H1 (cell line): ENCODE data around the gene ADCY7.

Experiments used
- ASH2L ChIP-seq: fragments of 200-600, 300-600 bp; sonication (generic); IDR thresholded peaks from one replicate; pipeline ENCODE4 v1.7.1; 2017; ENCODE audit warnings: low read length
- CBX5 ChIP-seq: fragments of 300-800, 300-1000 bp; sonication (generic); IDR thresholded peaks from 2 replicates; pipeline ENCODE4 v1.7.1; 2016; ENCODE audit warnings: antibody characterized with exemption, low read length, low read depth
- CEBPB ChIP-seq: IDR thresholded peaks from 2 replicates; pipeline ENCODE4 v1.6.1; 2012; ENCODE audit warnings: low read depth, low read length
- EGR1 ChIP-seq: IDR thresholded peaks from 2 replicates; pipeline ENCODE4 v1.6.1; 2011; ENCODE audit warnings: low read depth, low read length, borderline replicate concordance
- RAD21 ChIP-seq, 2 experiments: IDR thresholded peaks in 1 of 2; conservative IDR thresholded peaks in 1 of 2; 2 replicates each; pipeline ENCODE4 v1.6.1; 2011; ENCODE audit warnings: low read depth in 2 of 2, low read length in 2 of 2, improper control_type of control experiment in 1 of 2, inconsistent platforms in 1 of 2, mild to moderate bottlenecking in 1 of 2, moderate library complexity in 1 of 2
- TF ChIP-seq, protein P1 (sequence below), 3 experiments: IDR thresholded peaks; 1 replicate in 2 of 3; 2 replicates in 1 of 3; pipeline versions ENCODE4 v1.5.1 to v1.6.1; 2011; ENCODE audit warnings: low read length in 3 of 3, mild to moderate bottlenecking in 3 of 3, inconsistent platforms in 2 of 3, low read depth in 1 of 3, moderate library complexity in 1 of 3; ENCODE audit not compliant: insufficient read depth in 1 of 3; ENCODE audit errors: control extremely low read depth in 1 of 3
- TF ChIP-seq, protein P2 (sequence below): IDR thresholded peaks from 2 replicates; pipeline ENCODE4 v1.6.1; 2012; ENCODE audit warnings: inconsistent platforms

GRCh38 chr16:50267151-50267631, 840 bp downstream of the ADCY7 start:
- TF ChIP-seq EGR1 (no peak), ASH2L (no peak), CBX5 (no peak), RAD21 (IDR thresholded peaks at IDR 0.05 in 1 of 2, conservative IDR thresholded peaks at IDR 0.05 in 1 of 2; ENCODE audit: low read depth in 2 of 2, low read length in 2 of 2) (no peak), CEBPB (no peak)
- TF ChIP-seq, protein P1, sequence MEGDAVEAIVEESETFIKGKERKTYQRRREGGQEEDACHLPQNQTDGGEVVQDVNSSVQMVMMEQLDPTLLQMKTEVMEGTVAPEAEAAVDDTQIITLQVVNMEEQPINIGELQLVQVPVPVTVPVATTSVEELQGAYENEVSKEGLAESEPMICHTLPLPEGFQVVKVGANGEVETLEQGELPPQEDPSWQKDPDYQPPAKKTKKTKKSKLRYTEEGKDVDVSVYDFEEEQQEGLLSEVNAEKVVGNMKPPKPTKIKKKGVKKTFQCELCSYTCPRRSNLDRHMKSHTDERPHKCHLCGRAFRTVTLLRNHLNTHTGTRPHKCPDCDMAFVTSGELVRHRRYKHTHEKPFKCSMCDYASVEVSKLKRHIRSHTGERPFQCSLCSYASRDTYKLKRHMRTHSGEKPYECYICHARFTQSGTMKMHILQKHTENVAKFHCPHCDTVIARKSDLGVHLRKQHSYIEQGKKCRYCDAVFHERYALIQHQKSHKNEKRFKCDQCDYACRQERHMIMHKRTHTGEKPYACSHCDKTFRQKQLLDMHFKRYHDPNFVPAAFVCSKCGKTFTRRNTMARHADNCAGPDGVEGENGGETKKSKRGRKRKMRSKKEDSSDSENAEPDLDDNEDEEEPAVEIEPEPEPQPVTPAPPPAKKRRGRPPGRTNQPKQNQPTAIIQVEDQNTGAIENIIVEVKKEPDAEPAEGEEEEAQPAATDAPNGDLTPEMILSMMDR (IDR thresholded peaks at IDR 0.05; ENCODE audit: control extremely low read depth in 1 of 3, insufficient read depth in 1 of 3, low read depth in 1 of 3, low read length in 3 of 3), result no peak
- TF ChIP-seq, protein P2, sequence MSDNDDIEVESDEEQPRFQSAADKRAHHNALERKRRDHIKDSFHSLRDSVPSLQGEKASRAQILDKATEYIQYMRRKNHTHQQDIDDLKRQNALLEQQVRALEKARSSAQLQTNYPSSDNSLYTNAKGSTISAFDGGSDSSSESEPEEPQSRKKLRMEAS, result no peak
